ENCODE measurements around the gene CCDC192.

GRCh38 chr5:127976525-127976924 lies 273.3 kb downstream of the CCDC192 start:
- TF ChIP-seq CTCF (IDR thresholded peaks at IDR 0.05) (no peak), POLR2A (IDR thresholded peaks at IDR 0.05) (no peak), POLR2AphosphoS5 (IDR thresholded peaks at IDR 0.05; ENCODE audit: insufficient read depth in 1 of 2, low read depth in 1 of 2) (no peak)

All from vagina (tissue), 2 donors.